H1 (cell line): Measurements from ENCODE around the gene MYH2. TPM values are rescaled to one million over a fixed set of nuclear protein-coding genes. Genes with fewer than 3 reads are reported as not detected.
A peak's percentile ranks its signal among the peaks of the same experiment; 100 is the strongest.

Experiments
- CTCF ChIA-PET: fragments of 300-600 bp; sonication (Branson Sonifier 250); formaldehyde crosslinking; loops from one replicate; lab custom pipeline; 2021; ENCODE audit not compliant: partially characterized antibody; lab: Charles Lee
- POLR2A ChIA-PET: fragments of 300-600 bp; sonication (Branson Sonifier 250); formaldehyde crosslinking; loops from one replicate; lab custom pipeline; 2021; ENCODE audit warnings: inconsistent platforms; ENCODE audit not compliant: partially characterized antibody; lab: Charles Lee
- DNase-seq, 2 experiments: peaks; one replicate each; pipeline versions ENCODE4 v3.0.0 to v3.0.0-alpha.2; 2010 to 2022; ENCODE audit warnings: low spot score in 2 of 2, low read depth in 1 of 2, mixed read lengths in 1 of 2
- FAIRE-seq: peaks from 2 replicates; lab custom pipeline; 2011; peaks lifted over from hg19 to GRCh38; lab: Jason Lieb, UNC
- H2AFZ ChIP-seq: 2 replicates; pipeline ENCODE4 v1.8.1; 2012; ENCODE audit warnings: low read length, inconsistent platforms
- H2AK5ac ChIP-seq: 2 replicates; pipeline ENCODE4 v1.6.1; 2013; ENCODE audit warnings: low read depth, low read length
- H2BK120ac ChIP-seq: replicated peaks from 2 replicates; pipeline ENCODE3; 2013; ENCODE audit warnings: low read depth, low read length, inconsistent platforms
- H2BK12ac ChIP-seq: 2 replicates; pipeline ENCODE4 v1.6.1; 2013; ENCODE audit warnings: low read depth, low read length
- H2BK15ac ChIP-seq: 2 replicates; pipeline ENCODE4 v1.6.1; 2013; ENCODE audit warnings: low read length
- H2BK20ac ChIP-seq: 2 replicates; pipeline ENCODE4 v1.6.1; 2013; ENCODE audit warnings: low read length
- H2BK5ac ChIP-seq: 2 replicates; pipeline ENCODE4 v1.6.1; 2013; ENCODE audit warnings: low read depth, low read length
- H3K14ac ChIP-seq: 2 replicates; pipeline ENCODE4 v1.6.1; 2013; ENCODE audit warnings: inconsistent platforms; ENCODE audit not compliant: insufficient read length
- H3K18ac ChIP-seq: 2 replicates; pipeline ENCODE4 v1.6.1; 2013; ENCODE audit warnings: low read length; ENCODE audit errors: extremely low read depth
- H3K23ac ChIP-seq: 2 replicates; pipeline ENCODE4 v1.6.1; 2013; ENCODE audit warnings: inconsistent platforms; ENCODE audit not compliant: insufficient read length
- H3K23me2 ChIP-seq: 2 replicates; pipeline ENCODE4 v1.6.1; 2013; ENCODE audit warnings: low read depth, low read length
- H3K27ac ChIP-seq: 2 replicates; pipeline ENCODE4 v1.6.1; 2011; ENCODE audit warnings: low read depth, low read length, inconsistent platforms
- H3K27me3 ChIP-seq, 4 experiments: replicated peaks in 1 of 4; 1 replicate in 1 of 4; 2 replicates in 3 of 4; pipeline versions ENCODE4 v1.6.1 to v1.8.1; 2011 to 2013; ENCODE audit warnings: low read length in 3 of 4, mild to moderate bottlenecking in 3 of 4, inconsistent platforms in 2 of 4, mixed read lengths in 2 of 4, moderate library complexity in 1 of 4; ENCODE audit not compliant: control insufficient read depth in 3 of 4, insufficient read depth in 3 of 4; ENCODE audit errors: extremely low read depth in 1 of 4
- H3K36me3 ChIP-seq, 4 experiments: 2 replicates each; pipeline versions ENCODE4 v1.6.1 to v1.8.1; 2011 to 2013; ENCODE audit warnings: mild to moderate bottlenecking in 4 of 4, low read length in 3 of 4, moderate library complexity in 2 of 4, control low read depth in 1 of 4, inconsistent platforms in 1 of 4; ENCODE audit not compliant: insufficient read depth in 4 of 4, control insufficient read depth in 2 of 4
- H3K4ac ChIP-seq: replicated peaks from 2 replicates; pipeline ENCODE3; 2013; ENCODE audit warnings: low read length, low read depth, mixed read lengths, inconsistent platforms; ENCODE audit not compliant: insufficient read length
- H3K4me1 ChIP-seq, 4 experiments: replicated peaks in 1 of 4; 1 replicate in 1 of 4; 2 replicates in 3 of 4; pipeline versions ENCODE4 v1.6.1 to v1.8.1; 2011 to 2013; ENCODE audit warnings: low read length in 3 of 4, inconsistent platforms in 2 of 4, mixed read lengths in 1 of 4; ENCODE audit not compliant: insufficient read depth in 4 of 4, control insufficient read depth in 3 of 4
- H3K4me2 ChIP-seq, 2 experiments: 2 replicates each; pipeline versions ENCODE4 v1.6.1 to v1.8.1; 2011 to 2013; ENCODE audit warnings: low read depth in 2 of 2, low read length in 2 of 2, control low read depth in 1 of 2, inconsistent platforms in 1 of 2, mild to moderate bottlenecking in 1 of 2; ENCODE audit not compliant: insufficient read depth in 1 of 2
- H3K4me3 ChIP-seq, 4 experiments: fragments of 200-600, 300-600 bp in 1 of 4; sonication (generic), shearing (Covaris generic), sonication (Bioruptor Twin) in 1 of 4; 2 replicates each; pipeline versions ENCODE4 v1.5.1 to v1.8.1; 2011 to 2016; ENCODE audit warnings: low read length in 4 of 4, low read depth in 3 of 4, control low read depth in 2 of 4, inconsistent platforms in 2 of 4, mild to moderate bottlenecking in 2 of 4, mixed read lengths in 1 of 4, moderate library complexity in 1 of 4; ENCODE audit not compliant: insufficient read depth in 2 of 4; ENCODE audit errors: extremely low read depth in 1 of 4
- H3K56ac ChIP-seq: replicated peaks from 2 replicates; pipeline ENCODE3; 2013; ENCODE audit warnings: low read depth, mild to moderate bottlenecking, mixed read lengths, low read length, inconsistent platforms; ENCODE audit not compliant: insufficient read length
- H3K79me1 ChIP-seq: 2 replicates; pipeline ENCODE4 v1.6.1; 2013; ENCODE audit warnings: low read depth, low read length, control low read depth
- H3K79me2 ChIP-seq, 2 experiments: 2 replicates each; pipeline versions ENCODE4 v1.6.1 to v1.8.1; 2012 to 2013; ENCODE audit warnings: low read length in 2 of 2, mild to moderate bottlenecking in 2 of 2, inconsistent platforms in 1 of 2; ENCODE audit not compliant: insufficient read depth in 2 of 2, control insufficient read depth in 1 of 2
- H3K9ac ChIP-seq, 4 experiments: replicated peaks in 1 of 4; 1 replicate in 1 of 4; 2 replicates in 3 of 4; pipeline versions ENCODE4 v1.6.1 to v1.8.1; 2011 to 2013; ENCODE audit warnings: low read depth in 3 of 4, low read length in 3 of 4, control low read depth in 2 of 4, mild to moderate bottlenecking in 2 of 4, moderate library complexity in 2 of 4, inconsistent platforms in 1 of 4; ENCODE audit errors: extremely low read depth in 1 of 4
- H3K9me3 ChIP-seq, 2 experiments: 2 replicates each; pipeline versions ENCODE4 v1.6.1 to v1.8.1; 2012 to 2013; ENCODE audit warnings: mild to moderate bottlenecking in 2 of 2, moderate library complexity in 2 of 2, control low read depth in 1 of 2, inconsistent platforms in 1 of 2, low read depth in 1 of 2, low read length in 1 of 2, mixed read lengths in 1 of 2; ENCODE audit not compliant: insufficient read depth in 2 of 2
- H4K20me1 ChIP-seq, 2 experiments: replicated peaks in 1 of 2; 2 replicates each; pipeline versions ENCODE3 to v1.8.1; 2011 to 2013; ENCODE audit warnings: inconsistent platforms in 2 of 2, low read length in 2 of 2, mild to moderate bottlenecking in 1 of 2; ENCODE audit not compliant: insufficient read depth in 2 of 2, control insufficient read depth in 1 of 2
- H4K5ac ChIP-seq: 2 replicates; pipeline ENCODE4 v1.6.1; 2013; ENCODE audit warnings: low read length, low read depth, mixed read lengths, inconsistent platforms; ENCODE audit not compliant: insufficient read length
- H4K8ac ChIP-seq: 2 replicates; pipeline ENCODE4 v1.8.0; 2013; ENCODE audit warnings: mild to moderate bottlenecking, moderate library complexity, low read length, inconsistent platforms; ENCODE audit not compliant: insufficient read depth; ENCODE audit errors: extremely low read depth
- H4K91ac ChIP-seq: replicated peaks from 2 replicates; pipeline ENCODE3; 2013; ENCODE audit warnings: low read length, mixed read lengths, inconsistent platforms; ENCODE audit not compliant: insufficient read length
- CBX5 ChIP-seq: fragments of 300-800, 300-1000 bp; sonication (generic); IDR thresholded peaks from 2 replicates; pipeline ENCODE4 v1.7.1; 2016; ENCODE audit warnings: antibody characterized with exemption, low read length, low read depth
- CREB1 ChIP-seq: IDR thresholded peaks from 2 replicates; pipeline ENCODE4 v1.6.1; 2012; ENCODE audit warnings: inconsistent platforms
- EP300 ChIP-seq, 2 experiments: IDR thresholded peaks; 1 replicate in 1 of 2; 2 replicates in 1 of 2; pipeline ENCODE4 v1.6.1; 2011 to 2012; ENCODE audit warnings: low read depth in 2 of 2, low read length in 2 of 2, mild to moderate bottlenecking in 2 of 2, borderline replicate concordance in 1 of 2, inconsistent platforms in 1 of 2, moderate library complexity in 1 of 2
- FOSL1 ChIP-seq: IDR thresholded peaks from 2 replicates; pipeline ENCODE4 v1.6.1; 2011; ENCODE audit warnings: mild to moderate bottlenecking, low read depth, low read length, moderate library complexity; ENCODE audit not compliant: insufficient read depth
- GABPA ChIP-seq: IDR thresholded peaks from 2 replicates; pipeline ENCODE4 v1.6.1; 2011; ENCODE audit warnings: mild to moderate bottlenecking, low read length, moderate library complexity, borderline replicate concordance; ENCODE audit not compliant: insufficient read depth
- GTF2F1 ChIP-seq: IDR thresholded peaks from 2 replicates; pipeline ENCODE4 v1.6.1; 2012; ENCODE audit warnings: low read depth, low read length, improper control_type of control experiment, borderline replicate concordance
- HDAC2 ChIP-seq, 2 experiments: fragments of 300-600 bp in 1 of 2; sonication (generic) in 1 of 2; IDR thresholded peaks; 2 replicates each; pipeline ENCODE4 v1.6.1; 2011 to 2012; ENCODE audit warnings: low read depth in 2 of 2, low read length in 2 of 2, mild to moderate bottlenecking in 2 of 2, moderate library complexity in 2 of 2, borderline replicate concordance in 1 of 2, inconsistent platforms in 1 of 2
- NANOG ChIP-seq: IDR thresholded peaks from 2 replicates; pipeline ENCODE4 v1.6.1; 2011; ENCODE audit warnings: low read length, low read depth, mild to moderate bottlenecking, inconsistent platforms; ENCODE audit not compliant: insufficient read depth, poor library complexity, severe bottlenecking
- NRF1 ChIP-seq: IDR thresholded peaks from 2 replicates; pipeline ENCODE4 v1.6.1; 2011; ENCODE audit warnings: mild to moderate bottlenecking, low read depth, low read length, improper control_type of control experiment
- RXRA ChIP-seq: IDR thresholded peaks from 2 replicates; pipeline ENCODE4 v1.6.1; 2011; ENCODE audit warnings: low read depth, mild to moderate bottlenecking, low read length, moderate library complexity; ENCODE audit not compliant: insufficient read depth
- SIRT6 ChIP-seq: IDR thresholded peaks from one replicate; pipeline ENCODE4 v1.7.1; 2012; ENCODE audit warnings: low read length, inconsistent platforms
- SUZ12 ChIP-seq: fragments of 200-600 bp; sonication (generic); IDR thresholded peaks from 2 replicates; pipeline ENCODE4 v1.6.1; 2012; ENCODE audit warnings: mild to moderate bottlenecking, inconsistent platforms, low read length, moderate library complexity, mixed read lengths
- TAF7 ChIP-seq: optimal IDR thresholded peaks from 2 replicates; pipeline ENCODE3; 2011; ENCODE audit warnings: low read depth, mild to moderate bottlenecking, inconsistent platforms, low read length, moderate library complexity, borderline replicate concordance
- YY1 ChIP-seq: IDR thresholded peaks from 2 replicates; pipeline ENCODE4 v1.6.1; 2011; ENCODE audit warnings: low read depth, mild to moderate bottlenecking, low read length
- WGBS, 2 experiments: shearing (Covaris generic) in 1 of 2; methylation state at CpG; one replicate each; pipeline versions ENCODE4 v1.1.6 to v1.1.7; 2013 to 2015; ENCODE audit warnings: low lambda C conversion rate in 2 of 2, mixed read lengths in 2 of 2, inconsistent platforms in 1 of 2, low coverage in 1 of 2, missing lambda C conversion rate in 1 of 2; ENCODE audit not compliant: insufficient replicate concordance in 2 of 2, insufficient coverage in 1 of 2, insufficient read length in 1 of 2; ENCODE audit errors: extremely low coverage in 1 of 2, missing lambda C conversion rate in 1 of 2; 5-methylcytosine and 5-hydroxymethylcytosine counted together
- polyA plus RNA-seq, 7 experiments: library from polyadenylated mRNA; depleted of rRNA in 3 of 7; stranded (reverse) in 5 of 7; unstranded in 2 of 7; fragments of >200 nt in 5 of 7; fragments of 200-250 nt in 2 of 7; gene quantifications; 1 replicate in 5 of 7; 2 replicates in 1 of 7; 4 replicates in 1 of 7; pipeline versions ENCODE4 v1.2.1 to v1.2.3, GENCODE V29; 2011 to 2013; ENCODE audit warnings: missing spikeins in 2 of 7, mixed read lengths in 2 of 7
- total RNA-seq: library from RNA; stranded (reverse); fragmentation: NEBNext Ultra II Directional; extraction: Animal tissue kit (Norgen Biotek cat#: 25700); gene quantifications from 2 replicates; pipeline ENCODE4 v1.2.1, GENCODE V29; 2021

The MYH2 gene
- total and polyA plus RNA-seq, 2 of the 8 experiments (the other 6 are each of a cell fraction or from before 2014, with no cell fraction given): 1.0 to 9.0 TPM

- H3K36me3 ChIP-seq: no peaks in the 10 kb centered on the region
- no peak overlapping the region for H3K18ac ChIP-seq
- H3K4ac ChIP-seq: no peak overlapping the region
- peak overlapping the region; percentile 2 for H2BK120ac ChIP-seq
- H3K9me3 ChIP-seq: no peaks in the 10 kb centered on the region
- H3K14ac ChIP-seq: no peak overlapping the region
- 0 out of 2 replicates have a peak overlapping the region, but pooled peaks have one; percentile 61 for H2BK15ac ChIP-seq
- no peak overlapping the region for H3K9ac ChIP-seq
- H4K8ac ChIP-seq: no peak overlapping the region
- ChIA-PET CTCF (interaction anchor here (1.4 to 3.7 kb wide), 2 partner anchors 9 to 42 kb away, joined by 5 to 18 read pairs; no protein-coding TSS in a partner anchor), POLR2A (no interaction called here)
- H3K23ac ChIP-seq: no peak overlapping the region
- H3K4me1 ChIP-seq: peaks cover 2 to 15% (median 5%) of the 10 kb centered on the region in 4 experiments; a peak in 5 of 7 replicates
- H3K79me1 ChIP-seq: no peaks in the 10 kb centered on the region
- peak overlapping the region; percentile 99 for H2BK20ac ChIP-seq
- H3K79me2 ChIP-seq: no peaks in the 10 kb centered on the region
- H4K5ac ChIP-seq: no peak overlapping the region
- FAIRE-seq (no peak), DNase-seq (no peak)
- H3K27me3 ChIP-seq: no peaks in the 10 kb centered on the region
- H3K56ac ChIP-seq: no peak overlapping the region
- H3K23me2 ChIP-seq: no peaks in the 10 kb centered on the region
- WGBS, 2 experiments: 94% methylated on average over 5 of the region's 5 CpGs; no CpG with 5 or more reads in 1 of the 2 experiments
- peak overlapping the region; percentile 82; the same call in 1 of the 2 replicates for H2BK12ac ChIP-seq
- no peak overlapping the region for H2BK5ac ChIP-seq
- no peak overlapping the region for H3K27ac ChIP-seq
- H4K20me1 ChIP-seq: no peaks in the 10 kb centered on the region
- no peak overlapping the region for H2AK5ac ChIP-seq
- no peak overlapping the region for H4K91ac ChIP-seq
- H3K4me3 ChIP-seq: no peak overlapping the region
- H2AFZ ChIP-seq: no peak overlapping the region
- no peak overlapping the region for H3K4me2 ChIP-seq
- TF ChIP-seq TAF7 (no peak), NRF1 (no peak), YY1 (no peak), CBX5 (no peak), RXRA (no peak), SIRT6 (no peak), CREB1 (no peak), HDAC2 (IDR thresholded peaks at IDR 0.05; ENCODE audit: borderline replicate concordance in 1 of 2, low read depth in 2 of 2, low read length in 2 of 2) (no peak), NANOG (no peak), FOSL1 (no peak), GABPA (no peak), EP300 (IDR thresholded peaks at IDR 0.05; ENCODE audit: borderline replicate concordance in 1 of 2, low read depth in 2 of 2, low read length in 2 of 2) (no peak), SUZ12 (no peak), GTF2F1 (no peak)
These were observed 24.9 kb upstream of the MYH2 start for GRCh38 chr17:10574324-10574723.
